Fibroblast of lung (primary cell): ENCODE measurements around the gene JAGN1. TPM values are rescaled to one million over a fixed set of nuclear protein-coding genes. Genes with fewer than 3 reads are reported as not detected.
A peak's percentile ranks its signal among the peaks of the same experiment; 100 is the strongest.
"Not testable (repeated sequence)": the region's sequence is repeated elsewhere in the genome, so short reads cannot be mapped to it uniquely, and the experiment has no call there.

Experiments
- DNase-seq, 2 donors: peaks; one replicate each; pipeline versions ENCODE4 v3.0.0 to v3.0.0-alpha.2; 2010; ENCODE audit warnings: low read depth in 2 of 2
- H2AFZ ChIP-seq: 2 replicates; pipeline ENCODE4 v1.5.1; 2012; ENCODE audit warnings: low read length, control low read depth, inconsistent platforms
- H3K27ac ChIP-seq: 2 replicates; pipeline ENCODE4 v1.5.1; 2011; ENCODE audit warnings: low read length, control low read depth; ENCODE audit not compliant: insufficient read depth
- H3K27me3 ChIP-seq: 2 replicates; pipeline ENCODE4 v1.5.1; 2011; ENCODE audit warnings: mild to moderate bottlenecking, low read length; ENCODE audit not compliant: control insufficient read depth, insufficient read depth
- H3K36me3 ChIP-seq: 2 replicates; pipeline ENCODE4 v1.5.1; 2011; ENCODE audit warnings: low read length; ENCODE audit not compliant: control insufficient read depth, insufficient read depth
- H3K4me1 ChIP-seq: 2 replicates; pipeline ENCODE4 v1.5.1; 2011; ENCODE audit warnings: low read length; ENCODE audit not compliant: control insufficient read depth, insufficient read depth; ENCODE audit errors: extremely low read depth
- H3K4me2 ChIP-seq: 2 replicates; pipeline ENCODE4 v1.5.1; 2011; ENCODE audit warnings: low read length, control low read depth; ENCODE audit not compliant: insufficient read depth; ENCODE audit errors: extremely low read depth
- H3K4me3 ChIP-seq, 4 experiments: fragments of 200-600 bp in 1 of 4; sonication (generic) in 1 of 4; replicated peaks in 1 of 4; 2 replicates each; pipeline ENCODE4 v1.5.1; 2011 to 2016; ENCODE audit warnings: low read length in 4 of 4, low read depth in 3 of 4, mild to moderate bottlenecking in 3 of 4, control low read depth in 2 of 4, inconsistent platforms in 1 of 4, mixed read lengths in 1 of 4; ENCODE audit not compliant: insufficient read depth in 1 of 4; ENCODE audit errors: control extremely low read depth in 1 of 4
- H3K79me2 ChIP-seq: 2 replicates; pipeline ENCODE4 v1.5.1; 2012; ENCODE audit warnings: mild to moderate bottlenecking, low read length, inconsistent platforms; ENCODE audit not compliant: control insufficient read depth, insufficient read depth
- H3K9ac ChIP-seq: 2 replicates; pipeline ENCODE4 v1.5.1; 2011; ENCODE audit warnings: mild to moderate bottlenecking, low read length, control low read depth; ENCODE audit not compliant: insufficient read depth
- H3K9me3 ChIP-seq: 2 replicates; pipeline ENCODE4 v1.5.1; 2012; ENCODE audit warnings: low read depth, low read length; ENCODE audit not compliant: control insufficient read depth, insufficient read depth
- H4K20me1 ChIP-seq: 2 replicates; pipeline ENCODE4 v1.5.1; 2011; ENCODE audit warnings: low read length; ENCODE audit not compliant: control insufficient read depth, insufficient read depth; ENCODE audit errors: extremely low read depth
- CTCF ChIP-seq, 2 donors: IDR thresholded peaks in 1 of 2; conservative IDR thresholded peaks in 1 of 2; 1 replicate in 1 of 2; 2 replicates in 1 of 2; pipeline ENCODE4 v1.5.1; 2011 to 2012; ENCODE audit warnings: low read length in 2 of 2, control low read depth in 1 of 2, inconsistent platforms in 1 of 2, low read depth in 1 of 2, mild to moderate bottlenecking in 1 of 2
- EZH2 ChIP-seq: IDR thresholded peaks from 2 replicates; pipeline ENCODE4 v1.5.1; 2012; ENCODE audit warnings: low read length, control low read depth, mild to moderate bottlenecking; ENCODE audit errors: missing control alignments
- polyA plus RNA-seq, 2 donors: library from polyadenylated mRNA; depleted of rRNA in 1 of 2; stranded (reverse) in 1 of 2; unstranded in 1 of 2; fragments of >200 nt; gene quantifications; 2 replicates each; pipeline ENCODE4 v1.2.1, GENCODE V29; 2011 to 2012; ENCODE audit warnings: missing spikeins in 1 of 2
- total RNA-seq: library from RNA; depleted of rRNA; stranded (reverse); fragments of >200 nt; gene quantifications from 2 replicates; pipeline ENCODE4 v1.2.1, GENCODE V29; 2014

Gene JAGN1
- total and polyA plus RNA-seq, 2 donors (not counting 1 experiment from before 2014, with no cell fraction given), result 30.6 to 36.6 TPM

GRCh38 chr3:9848860-9849259 lies 41.5 kb upstream of the JAGN1 start:
- not testable (repeated sequence) for H3K4me1 ChIP-seq
- peak in 1 of 2 donors; percentile 64 for DNase-seq

GRCh38 chr3:9851383-9851782 lies 39.0 kb upstream of the JAGN1 start:
- not testable (repeated sequence) for DNase-seq, H3K9ac ChIP-seq, H4K20me1 ChIP-seq

More at GRCh38 chr3:9848860-9849259, 41.5 kb upstream of the JAGN1 start:
- not testable (repeated sequence) for H3K79me2 ChIP-seq, H3K27ac ChIP-seq, H2AFZ ChIP-seq, H3K4me2 ChIP-seq, H3K9ac ChIP-seq, H3K27me3 ChIP-seq, H3K9me3 ChIP-seq, H4K20me1 ChIP-seq, H3K4me3 ChIP-seq, H3K36me3 ChIP-seq
- TF ChIP-seq CTCF (conservative IDR thresholded peaks at IDR 0.05 in 1 of 2, IDR thresholded peaks at IDR 0.05 in 1 of 2; ENCODE audit: low read depth in 1 of 2, low read length in 2 of 2), result peak; percentile 31 to 48

GRCh38 chr3:9851926-9852325 lies 38.5 kb upstream of the JAGN1 start:
- H3K4me1 ChIP-seq, H3K9ac ChIP-seq, H3K4me2 ChIP-seq, H3K4me3 ChIP-seq, H3K9me3 ChIP-seq, H3K36me3 ChIP-seq, H3K27ac ChIP-seq, H4K20me1 ChIP-seq, H3K79me2 ChIP-seq, DNase-seq, H3K27me3 ChIP-seq, H2AFZ ChIP-seq: not testable (repeated sequence)

More at GRCh38 chr3:9851383-9851782, 39.0 kb upstream of the JAGN1 start:
- H3K4me2 ChIP-seq, H3K79me2 ChIP-seq, H3K9me3 ChIP-seq, H3K27me3 ChIP-seq, H3K4me3 ChIP-seq, H3K36me3 ChIP-seq, H2AFZ ChIP-seq, H3K4me1 ChIP-seq, H3K27ac ChIP-seq: not testable (repeated sequence)

- Histone ChIP-seq H3K79me2 (no peaks in the 10 kb centered on the region), H3K9ac (no peak overlapping the region), H3K4me1 (no peaks in the 10 kb centered on the region), H3K4me3 (no peak overlapping the region), H3K9me3 (no peaks in the 10 kb centered on the region), H3K27ac (no peak overlapping the region), H3K36me3 (no peaks in the 10 kb centered on the region), H3K27me3 (no peaks in the 10 kb centered on the region), H2AFZ (no peak overlapping the region), H3K4me2 (no peak overlapping the region), H4K20me1 (no peaks in the 10 kb centered on the region)
- no peak for TF ChIP-seq EZH2
- no peak for TF ChIP-seq CTCF (conservative IDR thresholded peaks at IDR 0.05 in 1 of 2, IDR thresholded peaks at IDR 0.05 in 1 of 2; ENCODE audit: low read depth in 1 of 2, low read length in 2 of 2)
- no peak for DNase-seq
These were observed 37.9 kb upstream of the JAGN1 start for GRCh38 chr3:9852528-9852927.

- not testable (repeated sequence) for H3K9ac ChIP-seq, DNase-seq, H3K9me3 ChIP-seq, H3K27me3 ChIP-seq, H3K4me2 ChIP-seq, H4K20me1 ChIP-seq, H3K79me2 ChIP-seq, H3K4me3 ChIP-seq, H2AFZ ChIP-seq, H3K36me3 ChIP-seq, H3K27ac ChIP-seq, H3K4me1 ChIP-seq
These were observed 36.0 kb upstream of the JAGN1 start for GRCh38 chr3:9854291-9854940.
